NCI-H1048 (cell line): Measurements from ENCODE around the gene ISLR.
"Not testable (repeated sequence)": the region's sequence is repeated elsewhere in the genome, so short reads cannot be mapped to it uniquely, and the experiment has no call there.

Source experiments
- DNase-seq: peaks from one replicate; lab custom pipeline; 2025; lab: John Stamatoyannopoulos, UW

Gene ISLR

DNA sequence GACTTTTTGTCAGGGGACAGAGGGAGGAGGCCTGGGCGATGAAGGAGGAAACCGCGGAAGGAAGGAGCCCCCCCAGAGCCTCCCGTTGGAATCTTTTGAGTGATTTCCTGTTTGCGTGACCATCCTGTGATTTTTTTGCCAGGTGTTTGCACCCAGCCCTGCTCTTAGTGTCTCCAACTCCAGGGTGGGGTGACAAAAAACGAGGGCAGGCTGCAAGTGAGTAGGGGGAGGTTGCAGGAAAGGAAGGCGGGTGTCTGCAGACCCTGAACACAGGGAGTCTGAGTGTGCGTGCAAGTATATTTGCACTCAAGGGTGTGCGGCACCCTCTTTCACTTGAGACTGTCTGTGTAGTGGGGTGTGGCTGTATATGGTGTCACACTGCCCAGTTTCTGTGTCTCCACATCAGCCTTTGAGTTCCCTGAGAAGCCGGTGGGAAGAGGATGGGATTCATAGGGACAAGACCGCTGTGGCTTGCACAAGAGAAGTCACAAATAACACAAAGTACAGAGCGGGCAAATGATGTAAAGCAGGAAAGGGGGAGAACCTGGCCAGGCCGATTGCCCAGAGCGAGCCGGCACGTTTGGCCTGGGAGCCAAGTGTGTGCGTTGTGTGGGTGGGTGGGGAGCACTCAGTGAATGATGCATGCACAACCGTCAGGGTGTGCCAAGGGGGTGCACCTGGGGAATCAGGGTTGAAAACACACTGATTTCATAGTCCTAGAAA lies 36.5 kb upstream of the ISLR start:
- no peak for DNase-seq

DNA sequence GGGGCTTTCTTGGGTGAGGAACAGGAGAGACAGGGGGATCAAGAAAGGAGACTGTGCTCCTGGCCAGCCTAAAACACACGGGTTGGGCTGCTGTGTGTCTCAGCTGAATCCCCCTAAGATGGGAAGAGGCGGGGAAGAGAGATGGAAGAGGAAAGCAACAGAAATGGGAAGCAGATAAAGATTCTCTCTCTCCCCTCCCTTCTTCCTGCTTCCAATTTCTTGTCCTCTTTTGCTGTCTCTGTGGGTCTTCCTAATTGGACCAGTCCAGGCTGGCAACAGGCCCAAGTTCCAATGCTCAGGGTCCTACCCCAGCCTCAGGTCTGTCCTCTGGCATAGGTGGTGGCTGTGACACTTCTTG lies 36.0 kb upstream of the ISLR start:
- no peak for DNase-seq

DNA sequence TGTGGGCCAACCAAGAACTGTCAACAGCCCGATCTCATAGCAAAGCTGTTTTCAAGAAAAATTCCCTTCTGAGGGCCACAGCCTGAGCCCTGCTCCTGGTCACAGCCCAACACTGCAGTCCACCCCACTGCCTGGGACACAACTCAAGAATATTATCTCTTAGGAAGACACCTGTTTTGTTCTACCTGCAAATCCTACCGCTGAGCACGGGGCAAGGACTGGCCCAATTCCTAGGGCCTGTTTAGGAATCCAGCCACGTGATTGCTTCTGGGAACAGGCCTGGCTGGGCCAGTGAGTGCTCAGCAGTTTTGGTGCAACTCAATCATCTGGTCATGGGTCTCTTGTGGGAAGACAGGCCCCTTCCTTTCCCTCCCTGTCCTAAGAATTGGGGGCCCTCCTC lies 34.9 kb upstream of the ISLR start:
- DNase-seq: no peak

DNA sequence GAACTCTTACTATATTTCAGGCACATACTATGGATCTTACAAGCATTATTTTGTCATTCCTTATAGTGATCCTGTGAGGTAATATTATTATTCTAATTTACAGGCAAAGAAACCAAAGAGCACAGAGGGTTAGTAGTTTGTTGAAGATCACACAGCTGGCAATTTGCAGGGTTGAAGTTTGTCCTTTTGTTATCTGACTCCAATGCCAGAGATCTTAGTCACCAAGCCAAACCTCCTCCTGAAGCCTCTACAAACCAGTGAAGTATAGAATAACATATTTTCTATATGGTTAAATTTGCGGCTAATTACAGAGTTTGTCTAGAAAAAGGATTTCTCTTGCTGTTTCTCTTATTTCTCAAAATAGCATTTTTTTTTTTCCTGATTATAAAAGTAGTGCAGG lies 31.9 kb upstream of the ISLR start:
- DNase-seq: no peak

DNA sequence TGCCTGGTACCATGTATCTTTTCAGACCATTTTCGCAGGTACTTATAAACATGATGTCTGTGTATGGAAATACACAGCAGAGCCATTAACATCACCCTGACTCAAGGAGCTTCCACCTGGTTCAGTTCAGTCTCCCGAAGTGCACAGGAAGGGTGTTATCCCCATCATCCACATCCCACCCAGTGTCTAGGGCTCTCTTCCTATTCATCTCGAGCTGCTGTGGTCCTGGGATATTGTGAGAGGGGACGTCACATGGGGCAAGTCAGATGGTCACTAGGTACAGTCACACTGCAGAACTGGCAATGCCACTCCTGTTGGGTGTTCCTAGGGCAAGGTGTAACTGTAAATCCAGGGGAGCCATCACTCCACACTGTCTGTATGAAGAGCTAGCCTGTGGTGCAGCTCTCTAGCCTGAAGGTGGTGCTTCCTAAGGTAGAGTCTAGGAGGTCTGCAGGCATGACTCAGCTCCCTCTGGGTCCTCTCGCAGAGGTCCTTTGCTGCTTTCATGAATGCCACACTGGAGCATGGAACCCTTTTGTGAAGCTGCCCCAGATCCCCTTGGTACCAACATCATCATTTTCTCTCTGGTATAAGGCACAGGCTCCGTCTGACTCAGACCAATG lies 29.2 kb upstream of the ISLR start:
- DNase-seq: no peak

DNA sequence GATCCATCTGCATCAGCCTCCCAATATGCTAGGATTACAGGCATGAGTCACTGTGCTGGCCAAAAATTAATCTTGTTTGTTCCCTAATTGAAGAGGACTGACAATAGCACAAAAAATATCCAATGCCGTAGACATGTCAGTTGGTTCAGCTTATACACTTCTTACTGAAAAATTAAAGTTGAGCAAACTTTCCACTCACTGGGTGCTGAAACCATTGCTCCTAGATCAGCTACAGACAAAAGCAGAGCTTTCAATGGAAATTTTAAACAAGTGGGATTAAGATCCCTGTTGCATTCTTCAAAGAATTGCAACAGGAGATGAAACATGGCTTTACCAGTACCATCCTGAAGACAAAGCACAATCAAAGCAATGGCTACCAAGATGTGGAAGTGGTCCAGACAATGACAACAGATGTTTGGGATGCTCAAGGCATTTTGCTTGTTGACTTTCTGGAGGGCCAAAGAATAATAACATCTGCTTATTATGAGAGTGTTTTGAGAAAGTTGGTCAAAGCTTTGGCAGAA lies 27.2 kb upstream of the ISLR start:
- DNase-seq: no peak

DNA sequence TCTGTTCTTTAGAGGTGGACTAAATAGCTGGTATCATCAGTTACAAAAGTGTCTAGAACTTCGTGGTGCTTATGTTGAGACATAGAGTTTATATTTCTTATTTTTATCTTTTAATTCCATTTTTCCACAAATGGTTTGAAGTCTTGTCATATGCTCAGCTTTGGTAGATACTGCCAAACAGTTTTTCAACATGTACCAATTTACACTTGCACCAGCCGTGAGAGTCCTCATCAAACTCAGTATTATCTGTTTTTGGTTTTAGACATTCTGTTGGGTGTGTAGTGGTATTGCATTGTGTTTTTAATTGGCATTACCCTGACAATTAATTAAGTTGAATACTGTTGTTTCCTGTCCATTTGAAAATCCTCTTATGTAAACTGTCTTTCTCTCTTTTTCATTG lies 26.5 kb upstream of the ISLR start:
- DNase-seq: no peak

DNA sequence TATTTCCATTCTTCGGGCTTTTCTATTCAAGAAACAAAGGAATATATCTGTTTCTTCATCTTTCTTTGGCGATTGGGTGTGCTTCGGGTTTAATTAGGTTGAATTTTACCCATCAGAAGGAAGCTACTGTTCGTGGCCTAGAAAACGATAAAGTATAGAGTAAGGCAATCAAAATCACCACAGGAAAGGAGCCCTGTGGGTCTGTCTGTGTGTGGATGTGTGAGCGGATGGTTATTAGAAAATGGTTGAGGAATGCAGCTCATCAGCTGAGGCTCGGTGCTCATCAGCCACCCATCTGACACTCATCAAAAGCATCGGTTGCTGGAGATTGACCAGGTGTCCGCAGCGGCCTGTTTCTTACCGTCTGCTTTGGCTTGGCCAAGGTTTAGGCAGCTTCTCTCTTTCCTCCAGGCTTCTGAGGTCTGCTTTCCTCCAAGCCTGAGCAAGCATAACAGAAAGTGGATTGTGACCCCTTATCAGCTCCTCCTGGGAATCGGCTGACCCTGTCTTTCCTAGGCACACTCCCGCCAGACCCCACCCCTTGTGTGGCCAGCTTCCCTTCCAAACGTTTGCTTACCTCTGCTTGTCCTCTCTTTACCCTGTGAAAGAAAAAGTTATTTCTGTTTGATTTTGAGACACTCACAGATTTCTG lies 17.6 kb upstream of the ISLR start:
- DNase-seq: no peak

DNA sequence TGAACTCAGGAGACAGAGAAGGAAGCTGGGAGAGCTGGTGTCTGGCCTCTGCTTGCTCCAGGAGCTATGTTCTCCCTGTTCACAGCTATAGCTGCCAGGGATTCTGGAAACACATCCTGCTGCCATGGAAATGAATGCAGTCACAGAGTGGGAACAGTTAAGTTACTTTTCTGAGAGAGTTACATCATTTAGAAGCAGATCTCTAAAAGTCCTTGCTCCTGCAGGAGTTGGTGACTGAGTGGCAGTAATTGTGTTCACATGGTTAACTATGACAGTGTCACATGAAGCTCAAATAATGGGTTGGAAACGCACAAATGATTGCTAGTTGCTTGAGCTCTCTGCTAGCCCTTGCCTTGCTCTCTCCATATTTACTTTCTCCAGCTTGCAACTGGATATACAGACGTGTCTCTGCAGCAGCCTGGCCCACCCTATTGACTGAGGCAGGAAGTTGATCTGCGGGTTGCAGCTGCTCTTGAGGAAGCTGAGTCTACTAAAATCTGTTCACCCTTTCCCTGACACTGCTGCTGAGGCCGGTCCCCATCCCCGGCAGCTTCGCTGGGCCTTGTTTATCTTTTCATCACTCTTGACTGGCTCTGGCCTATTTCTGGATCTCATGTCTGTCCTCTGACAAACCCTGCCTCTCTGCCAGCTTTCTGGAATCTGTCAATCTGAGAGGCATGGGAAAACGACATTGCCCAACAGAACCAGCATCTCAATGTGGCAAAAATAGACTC lies 16.7 kb upstream of the ISLR start:
- DNase-seq: no peak

DNA sequence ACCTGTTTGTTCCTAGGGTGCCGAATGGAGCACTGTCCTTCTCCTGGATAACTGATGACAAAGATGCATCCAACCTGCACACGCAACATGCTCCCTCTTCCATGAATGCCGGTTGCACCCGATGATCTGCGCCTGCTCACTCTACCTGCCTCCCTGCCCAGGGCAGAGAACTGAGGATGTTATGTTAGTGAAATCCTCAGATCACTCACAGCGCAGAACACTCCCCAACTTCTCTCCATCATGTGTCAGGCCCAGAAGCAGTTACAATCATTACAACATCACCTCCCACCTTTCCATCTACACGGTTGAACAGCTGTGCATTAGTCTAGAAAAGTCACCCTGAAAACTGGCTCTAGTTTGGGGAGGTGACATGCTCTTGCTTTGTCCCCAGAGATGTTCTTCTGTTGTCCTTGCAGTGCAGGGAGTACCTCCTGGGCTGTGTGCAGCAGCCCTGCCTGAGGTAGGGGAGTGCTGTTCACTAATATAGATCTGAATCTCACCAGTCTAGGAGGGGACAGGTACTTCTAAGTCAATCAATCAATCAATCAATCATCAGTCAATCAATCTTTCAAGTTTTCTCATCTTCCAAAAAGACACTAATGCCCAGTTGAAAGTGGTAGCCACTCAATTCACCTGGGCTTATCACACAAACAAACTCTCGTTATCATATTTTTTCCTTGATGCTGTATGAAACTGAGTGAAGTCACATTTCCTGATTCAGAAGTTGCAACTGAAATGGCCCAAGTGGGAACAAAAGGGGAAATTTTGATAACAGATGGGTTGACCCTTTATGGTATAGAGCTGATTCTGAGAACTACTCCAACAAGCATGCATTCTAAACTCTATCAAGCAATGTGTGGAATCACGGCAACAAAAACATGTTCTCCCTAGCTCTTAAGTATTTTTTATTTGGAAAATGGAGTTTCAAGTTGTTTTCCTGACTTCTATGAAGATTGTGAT lies 15.4 kb upstream of the ISLR start:
- no peak for DNase-seq

GRCh38 chr15:74158855-74159650 lies 14.5 kb upstream of the ISLR start:
- no peak for DNase-seq

DNA sequence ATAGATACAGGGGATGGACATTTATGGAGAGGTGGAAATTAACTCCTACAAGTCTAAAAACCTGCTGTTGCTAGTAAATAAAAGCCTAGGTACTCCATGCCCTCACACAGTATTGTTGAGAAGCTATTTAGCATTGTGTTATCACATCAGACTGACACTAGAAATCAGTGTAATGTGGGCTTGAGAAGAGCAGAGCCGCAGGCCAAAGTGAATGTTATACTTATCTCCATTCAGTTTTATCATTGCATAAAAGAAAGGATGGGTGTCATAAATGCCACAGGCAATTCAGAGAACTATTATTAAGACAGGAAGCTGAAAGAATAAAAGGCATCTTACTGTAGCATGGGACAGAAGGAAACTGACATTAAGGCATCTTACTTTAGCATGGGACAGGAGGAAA lies 13.7 kb upstream of the ISLR start:
- DNase-seq: no peak

DNA sequence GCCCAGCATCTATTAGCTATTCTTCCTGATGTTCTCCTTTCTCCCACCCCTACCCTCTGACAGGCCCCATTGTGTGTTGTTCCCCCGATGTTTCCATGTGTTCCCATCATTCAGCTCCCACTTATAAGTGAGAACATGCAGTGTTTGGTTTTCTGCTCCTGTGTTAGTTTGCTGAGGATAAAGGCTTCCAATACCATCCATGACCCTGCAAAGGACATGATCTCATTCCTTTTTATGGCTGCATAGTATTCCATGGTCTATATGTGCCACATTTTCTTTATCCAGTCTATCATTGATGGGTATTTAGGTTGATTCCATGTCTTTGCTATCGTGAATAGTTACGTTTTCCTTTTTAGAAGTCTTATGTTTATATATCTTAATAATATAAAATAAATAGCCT lies 13.1 kb upstream of the ISLR start:
- DNase-seq: not testable (repeated sequence)

- not testable (repeated sequence) for DNase-seq
These were observed 11.3 kb upstream of the ISLR start for GRCh38 chr15:74162195-74162536.

GRCh38 chr15:74165461-74165860 lies 8.0 kb upstream of the ISLR start:
- DNase-seq: no peak

DNA sequence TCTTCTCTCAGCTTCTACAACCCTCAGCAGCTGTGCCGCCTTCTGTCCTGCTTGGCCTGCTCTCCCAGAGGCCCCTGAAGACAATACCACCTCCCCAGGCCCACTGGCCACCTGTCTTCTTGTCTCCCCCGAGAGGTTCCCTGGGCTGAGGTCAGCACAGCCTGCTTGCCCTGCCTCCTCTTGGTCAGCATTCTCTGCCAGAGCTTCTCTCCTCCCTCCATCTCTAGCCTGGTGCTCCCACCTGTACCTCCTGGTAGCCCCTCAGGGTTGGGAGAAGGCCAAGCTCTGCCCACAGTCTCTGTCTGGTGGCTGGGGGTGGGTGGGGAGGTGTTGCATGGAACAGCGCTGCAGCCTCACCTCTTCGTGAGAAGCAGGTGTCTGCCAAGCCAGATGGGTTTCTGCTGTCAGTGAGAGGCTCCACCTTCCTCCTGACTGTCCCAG lies 5.6 kb upstream of the ISLR start:
- DNase-seq: no peak

DNA sequence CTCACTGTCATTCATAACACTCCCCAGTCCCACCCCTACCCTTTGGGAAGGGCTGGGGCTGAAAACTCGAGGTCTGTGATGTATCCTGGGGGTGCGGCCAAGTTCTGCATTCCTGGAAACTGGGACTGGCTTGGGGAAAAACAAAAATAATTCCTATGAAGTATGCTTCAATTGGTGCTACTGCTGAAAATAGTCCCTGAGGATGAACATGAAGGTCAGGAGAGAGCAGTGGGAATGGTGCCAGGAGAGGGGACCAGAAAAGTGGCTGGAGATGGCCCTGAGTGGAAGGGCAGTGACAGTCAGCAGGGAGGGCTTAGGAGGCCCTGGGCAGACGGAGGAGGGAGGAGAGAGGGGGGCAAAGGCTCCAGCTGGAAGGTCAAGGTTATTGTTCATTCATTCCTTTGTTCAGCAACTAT lies 4.8 kb upstream of the ISLR start:
- no peak for DNase-seq

DNA sequence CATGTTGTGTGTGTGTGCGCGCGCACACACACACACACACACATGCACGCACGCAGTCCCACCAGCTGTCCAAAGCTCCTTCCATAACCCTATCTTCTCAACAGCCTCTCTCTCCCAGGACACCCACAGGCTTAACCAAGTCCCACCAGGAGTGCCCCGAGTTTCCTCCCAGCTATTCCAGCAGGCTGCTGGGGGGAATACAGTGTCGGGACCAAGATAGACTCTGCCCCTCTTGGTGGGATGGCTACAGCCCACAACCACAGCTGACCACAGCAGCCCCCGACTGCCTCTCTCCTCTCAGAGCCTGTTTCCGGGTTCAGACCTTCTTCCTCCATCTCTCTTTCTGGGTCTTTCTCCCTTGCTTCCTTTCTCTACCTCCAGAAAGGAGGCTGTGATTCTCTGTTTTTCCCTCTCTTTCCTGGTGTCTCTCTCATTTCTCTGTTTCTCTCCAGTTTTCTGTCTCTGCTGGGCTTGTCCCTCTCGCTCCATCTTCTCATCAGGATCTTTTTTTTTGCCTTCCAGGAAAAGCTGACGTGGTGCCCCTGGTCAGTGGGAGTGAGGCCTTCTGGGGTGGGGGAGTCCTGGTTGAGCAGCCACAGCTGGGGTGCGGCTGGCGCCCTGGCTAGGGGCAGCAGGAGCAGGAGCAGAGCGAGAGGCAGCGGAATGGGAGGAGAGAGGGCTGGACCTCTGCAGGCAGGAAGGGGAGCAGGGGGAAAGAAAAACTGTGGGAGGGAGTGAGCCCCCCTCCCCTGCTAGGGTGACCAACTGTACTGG lies 3.3 kb upstream of the ISLR start:
- no peak for DNase-seq

GRCh38 chr15:74170875-74171578 lies 2.5 kb upstream of the ISLR start:
- DNase-seq: no peak
